A549 (cell line): ENCODE data around the gene NRAP. TPM values are rescaled to one million over a fixed set of nuclear protein-coding genes. Genes with fewer than 3 reads are reported as not detected.

Experiments used
- ATAC-seq, 2 experiments: fragments of 200-7000 bp in 1 of 2; fragments of >200 bp in 1 of 2; cut with Nextera tagmentation in 1 of 2; cut with Tn5 transposase in 1 of 2; 3 replicates each; pipeline versions ENCODE4 v1.8.0 to v1.9.1; 2018 to 2020; ENCODE audit warnings: mild to moderate bottlenecking in 1 of 2, moderate library complexity in 1 of 2
- CTCF ChIA-PET: fragments of 300-600 bp; sonication (Branson Sonifier 250); formaldehyde crosslinking; extraction: SDS; loops from one replicate; lab custom pipeline; 2021; ENCODE audit warnings: antibody characterized with exemption, inconsistent platforms; lab: Yijun Ruan, JAX
- POLR2A ChIA-PET: fragments of 350-600 bp; formaldehyde crosslinking; extraction: SDS; loops from one replicate; lab custom pipeline; 2021; ENCODE audit warnings: antibody characterized with exemption, inconsistent platforms; lab: Yijun Ruan, JAX
- DNase-seq, 2 experiments: peaks; one replicate each; pipeline versions ENCODE4 v3.0.0 to v3.0.0-alpha.2; 2011 to 2016; ENCODE audit warnings: low read depth in 1 of 2, low spot score in 1 of 2
- FAIRE-seq: peaks from 2 replicates; lab custom pipeline; 2011; peaks lifted over from hg19 to GRCh38; lab: Jason Lieb, UNC
- H3K27ac ChIP-seq, 2 experiments: fragments of >200 bp; sonication (Bioruptor Twin); formaldehyde crosslinking; 3 replicates each; pipeline ENCODE4 v1.5.1; 2016 to 2017
- H3K4me1 ChIP-seq: fragments of >200 bp; sonication (Bioruptor Twin); formaldehyde crosslinking; 3 replicates; pipeline ENCODE4 v1.6.1; 2016
- H3K4me2 ChIP-seq: fragments of >200 bp; sonication (Bioruptor Twin); formaldehyde crosslinking; 3 replicates; pipeline ENCODE4 v1.6.1; 2016
- H3K4me3 ChIP-seq: fragments of >200 bp; sonication (Bioruptor Twin); formaldehyde crosslinking; 3 replicates; pipeline ENCODE4 v1.5.1; 2016
- H3K9me3 ChIP-seq: fragments of >200 bp; sonication (Bioruptor Twin); formaldehyde crosslinking; 3 replicates; pipeline ENCODE4 v1.6.1; 2016
- BCL3 ChIP-seq: fragments of >200 bp; sonication (Bioruptor Twin); formaldehyde crosslinking; IDR thresholded peaks from 3 replicates; pipeline ENCODE4 v1.6.1; 2016
- E2F6 ChIP-seq: IDR thresholded peaks from 2 replicates; pipeline ENCODE4 v1.6.1; 2012; ENCODE audit warnings: low read depth, borderline replicate concordance
- EHF ChIP-seq: fragments of 250-450 bp; sonication (Bioruptor Pico); IDR thresholded peaks from 2 replicates; pipeline ENCODE4 v1.5.0; 2020; ENCODE audit warnings: mild to moderate bottlenecking
- EHMT2 ChIP-seq: fragments of 200-600 bp; sonication (generic); IDR thresholded peaks from 2 replicates; pipeline ENCODE4 v1.6.1; 2016; ENCODE audit warnings: antibody characterized with exemption, low read depth, mild to moderate bottlenecking, moderate library complexity
- EP300 ChIP-seq, 2 experiments: fragments of >200 bp; sonication (Bioruptor Twin); formaldehyde crosslinking; IDR thresholded peaks; 2 replicates in 1 of 2; 3 replicates in 1 of 2; pipeline ENCODE4 v1.6.1; 2016 to 2017
- FOSL2 ChIP-seq, 2 experiments: fragments of 450-650 bp in 1 of 2; fragments of >200 bp in 1 of 2; sonication (Bioruptor Twin) in 1 of 2; formaldehyde crosslinking; IDR thresholded peaks; 2 replicates each; pipeline versions ENCODE4 v1.5.0 to v1.6.1; 2016 to 2020; ENCODE audit warnings: mild to moderate bottlenecking in 1 of 2, moderate library complexity in 1 of 2
- HES2 ChIP-seq: fragments of >200 bp; sonication (Bioruptor Twin); formaldehyde crosslinking; IDR thresholded peaks from 2 replicates; pipeline ENCODE4 v1.6.1; 2016
- HEYL ChIP-seq: fragments of 250-450 bp; sonication (Bioruptor Pico); IDR thresholded peaks from 2 replicates; pipeline ENCODE4 v1.8.0; 2021; ENCODE audit warnings: mild to moderate bottlenecking, moderate library complexity
- HOXA7 ChIP-seq: fragments of 250-450 bp; sonication (Bioruptor Pico); IDR thresholded peaks from 2 replicates; pipeline ENCODE4 v1.5.0; 2020; ENCODE audit warnings: mild to moderate bottlenecking, moderate library complexity
- JUN ChIP-seq, 2 experiments: fragments of >200 bp; sonication (Bioruptor Twin); formaldehyde crosslinking; IDR thresholded peaks; 2 replicates in 1 of 2; 3 replicates in 1 of 2; pipeline ENCODE4 v1.6.1; 2016 to 2017
- MAZ ChIP-seq: fragments of 150-350 bp; IDR thresholded peaks from 2 replicates; pipeline ENCODE4 v1.6.1; 2014; ENCODE audit warnings: antibody characterized with exemption, low read depth, low read length, borderline replicate concordance
- REST ChIP-seq: fragments of 200-600 bp; sonication (generic); IDR thresholded peaks from 2 replicates; pipeline ENCODE4 v1.6.1; 2016; ENCODE audit warnings: antibody characterized with exemption, mild to moderate bottlenecking, moderate library complexity
- TFCP2L1 ChIP-seq: fragments of 250-450 bp; sonication (Bioruptor Pico); IDR thresholded peaks from 2 replicates; pipeline ENCODE4 v1.5.0; 2021; ENCODE audit warnings: mild to moderate bottlenecking
- ZFP36 ChIP-seq: fragments of 450-650 bp; IDR thresholded peaks from 2 replicates; pipeline ENCODE4 v1.6.1; 2014; ENCODE audit warnings: borderline replicate concordance; ENCODE audit not compliant: partially characterized antibody
- WGBS: methylation state at CpG from one replicate; pipeline ENCODE4 v1.1.6; 2017; ENCODE audit errors: missing lambda C conversion rate; 5-methylcytosine and 5-hydroxymethylcytosine counted together
- polyA plus RNA-seq, 4 experiments: library from polyadenylated mRNA; depleted of rRNA in 3 of 4; stranded (reverse); fragments of >200 nt; fragmentation: RNase III in 1 of 4; extraction: RNeasy Plus Mini Kit Qiagen cat#74134 plus additional on column Dnase treatment in 1 of 4; gene quantifications; 2 replicates in 3 of 4; 3 replicates in 1 of 4; pipeline ENCODE4 v1.2.3, GENCODE V29; 2011 to 2017

Gene NRAP
- polyA plus RNA-seq, 2 of the 4 experiments (the other 2 are of a cell fraction) = not detected

- H3K4me2 ChIP-seq = no peak overlapping the region; the same call in 2 of the 3 replicates
- no peak overlapping the region for H3K27ac ChIP-seq
- ChIA-PET CTCF (interaction anchor here (0.7 to 4.9 kb wide), 25 partner anchors 9 to 1090 kb away, joined by 3 to 39 read pairs (median 5); partner anchors contain the start of gene HABP2), POLR2A (no interaction called here)
- H3K4me1 ChIP-seq = no peaks in the 10 kb centered on the region
- ATAC-seq = no peak
- no peaks in the 10 kb centered on the region for H3K9me3 ChIP-seq
- no peak for FAIRE-seq
- H3K4me3 ChIP-seq = no peak overlapping the region
- TF ChIP-seq EHF (CRISPR knock-in tag) (no peak), HES2 (no peak), TFCP2L1 (CRISPR knock-in tag) (no peak), BCL3 (no peak)
- WGBS = 93% methylated on average over 5 of the region's 5 CpGs
- DNase-seq = no peak
These were observed 101.1 kb downstream of the NRAP start for GRCh38 chr10:113562704-113563103.

GRCh38 chr10:113562069-113562468 is 101.8 kb downstream of the NRAP start:
- TF ChIP-seq HEYL (CRISPR knock-in tag) = no peak
- FAIRE-seq = no peak
- Histone ChIP-seq H3K4me1 (no peaks in the 10 kb centered on the region), H3K4me2 (no peak overlapping the region), H3K4me3 (no peak overlapping the region), H3K9me3 (no peaks in the 10 kb centered on the region), H3K27ac (no peak overlapping the region)
- no peak for ATAC-seq
- CTCF ChIA-PET = interaction anchor here (0.6 to 4.9 kb wide), 12 partner anchors 8 to 1090 kb away, joined by 3 to 39 read pairs (median 8); partner anchors contain the start of gene HABP2
- POLR2A ChIA-PET = no interaction called here
- no peak for DNase-seq
- WGBS = 83% methylated on average over 6 of the region's 6 CpGs

GRCh38 chr10:113561214-113561613 is 102.6 kb downstream of the NRAP start:
- ChIA-PET POLR2A (no interaction called here), CTCF (interaction anchor here (3.9 to 4.9 kb wide), 2 partner anchors 12 to 38 kb away, joined by 36 to 39 read pairs; no protein-coding TSS in a partner anchor)
- no peak overlapping the region for H3K4me3 ChIP-seq
- DNase-seq = no peak
- H3K4me2 ChIP-seq = no peak overlapping the region
- H3K9me3 ChIP-seq = no peaks in the 10 kb centered on the region
- TF ChIP-seq MAZ (no peak), EHF (CRISPR knock-in tag) (no peak), JUN (IDR thresholded peaks at IDR 0.05) (no peak), E2F6 (no peak), EHMT2 (no peak), HOXA7 (CRISPR knock-in tag) (no peak), ZFP36 (no peak), EP300 (IDR thresholded peaks at IDR 0.05) (no peak), REST (no peak), FOSL2 (IDR thresholded peaks at IDR 0.05) (no peak), FOSL2 (CRISPR knock-in tag; IDR thresholded peaks at IDR 0.05) (no peak)
- no peak overlapping the region for H3K27ac ChIP-seq
- no peak for FAIRE-seq
- no peaks in the 10 kb centered on the region for H3K4me1 ChIP-seq
- 45% methylated on average over 3 of the region's 3 CpGs for WGBS
- ATAC-seq = no peak
